DMS153 treated with DMSO at 0.1 percent for 48 hours (cell line): ENCODE results near the gene MADD.

Source experiments
- DNase-seq: peaks from one replicate; lab custom pipeline; 2025; ENCODE audit not compliant: unreplicated experiment; lab: John Stamatoyannopoulos, UW

MADD gene

GRCh38 chr11:47355283-47356128 lies 85.6 kb downstream of the MADD start:
- peak; percentile 96 for DNase-seq

GRCh38 chr11:47356129-47356997 lies 86.4 kb downstream of the MADD start:
- DNase-seq: no peak

- no peak for DNase-seq
Measured at GRCh38 chr11:47356998-47357329, 87.0 kb downstream of the MADD start.

- no peak for DNase-seq
Measured at GRCh38 chr11:47357985-47358730, 88.2 kb downstream of the MADD start.

- DNase-seq: no peak
Measured at GRCh38 chr11:47358731-47359051, 88.8 kb downstream of the MADD start.

GRCh38 chr11:47359162-47359561 lies 89.2 kb downstream of the MADD start:
- no peak for DNase-seq

- no peak for DNase-seq
Measured at GRCh38 chr11:47359586-47359985, 89.7 kb downstream of the MADD start.

- DNase-seq: no peak
Measured at GRCh38 chr11:47360341-47360740, 90.4 kb downstream of the MADD start.

- no peak for DNase-seq
Measured at GRCh38 chr11:47361419-47361818, 91.5 kb downstream of the MADD start.

GRCh38 chr11:47366020-47366490 lies 96.1 kb downstream of the MADD start:
- no peak for DNase-seq

- no peak for DNase-seq
Measured at GRCh38 chr11:47369676-47370075, 99.7 kb downstream of the MADD start.

GRCh38 chr11:47372422-47372821 lies 102.5 kb downstream of the MADD start:
- no peak for DNase-seq

- peak; percentile 7 for DNase-seq
Measured at GRCh38 chr11:47373876-47374719, 104.2 kb downstream of the MADD start.

- DNase-seq: no peak
Measured at GRCh38 chr11:47374720-47375019, 104.7 kb downstream of the MADD start.

- no peak for DNase-seq
Measured at GRCh38 chr11:47375020-47375419, 105.1 kb downstream of the MADD start.

GRCh38 chr11:47375546-47376085 lies 105.7 kb downstream of the MADD start:
- no peak for DNase-seq

GRCh38 chr11:47376107-47376524 lies 106.2 kb downstream of the MADD start:
- no peak for DNase-seq

GRCh38 chr11:47376525-47377371 lies 106.8 kb downstream of the MADD start:
- DNase-seq: no peak

- DNase-seq: no peak
Measured at GRCh38 chr11:47377571-47378009, 107.7 kb downstream of the MADD start.
